Sciatic nerve (tissue), 2 donors: ENCODE results near the gene THAP11. TPM values are rescaled to one million over a fixed set of nuclear protein-coding genes. Genes with fewer than 3 reads are reported as not detected.
"Not testable (repeated sequence)": the region's sequence is repeated elsewhere in the genome, so short reads cannot be mapped to it uniquely, and the experiment has no call there.

Experiments
- ATAC-seq: fragments of 200-7000 bp; cut with Tn5 transposase; one replicate; pipeline ENCODE4 v1.9.1; 2020; ENCODE audit warnings: mild to moderate bottlenecking, moderate library complexity
- DNase-seq: peaks from one replicate; pipeline ENCODE4 v3.0.0-alpha.2; 2020; ENCODE audit warnings: low spot score
- intact Hi-C: fragments of 100-400 bp; cut with DNase I; formaldehyde crosslinking; loops from one replicate; pipeline ENCODE4 v1.14.2; 2022
- total RNA-seq: library from RNA; stranded (reverse); fragmentation: NEBNext Ultra II Directional; extraction: Animal tissue kit (Norgen Biotek cat#: 25700); gene quantifications from one replicate; pipeline ENCODE4 v1.2.1, GENCODE V29; 2021
- donor health status: DM: no; HTN: no; CAD: no.
- donor health status: DM: no; HTN: no; CAD: no.

The THAP11 gene
- total RNA-seq, 1 donor from 2014 or later = 22.7 TPM

DNA sequence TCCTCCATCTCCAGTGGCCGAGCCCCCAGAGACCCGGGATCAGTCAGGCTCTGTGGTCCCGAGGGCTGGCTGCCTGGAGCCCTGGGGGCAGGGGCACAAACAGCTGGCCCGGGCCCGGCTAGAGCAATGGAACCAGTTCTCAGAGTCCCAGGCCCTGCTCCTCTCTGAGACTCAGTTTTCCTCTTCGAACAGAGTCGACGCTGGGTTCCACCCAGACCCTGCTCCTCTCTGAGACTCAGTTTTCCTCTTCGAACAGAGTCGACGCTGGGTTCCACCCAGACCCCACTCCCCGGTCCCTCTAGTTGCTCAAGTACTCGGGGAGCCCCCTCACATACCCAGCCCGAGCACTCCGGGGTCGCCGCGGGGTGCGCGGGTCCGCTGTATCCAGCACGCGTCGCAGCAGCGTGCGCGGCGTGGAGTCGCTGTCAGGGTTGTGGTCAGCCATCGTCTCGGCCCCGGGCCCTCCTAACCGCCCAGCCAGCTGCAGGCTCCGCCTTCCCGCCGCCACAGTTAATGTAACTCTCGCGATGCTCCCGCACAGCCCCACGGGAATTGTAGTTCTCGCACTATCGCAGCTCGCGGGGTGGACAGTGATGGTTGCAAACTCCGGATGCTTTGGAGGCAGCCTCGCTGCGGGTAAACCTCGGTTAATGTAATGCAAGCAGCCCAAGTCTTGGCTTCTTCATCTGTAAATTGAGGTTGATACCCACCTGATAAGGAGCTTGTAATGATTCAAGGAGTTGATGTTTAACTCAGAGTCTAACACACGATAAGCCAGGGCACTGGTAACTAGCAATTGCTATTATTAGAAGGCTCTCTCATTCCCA, 8.5 kb upstream of the THAP11 start:
- intact Hi-C loops = no loop called here

DNA sequence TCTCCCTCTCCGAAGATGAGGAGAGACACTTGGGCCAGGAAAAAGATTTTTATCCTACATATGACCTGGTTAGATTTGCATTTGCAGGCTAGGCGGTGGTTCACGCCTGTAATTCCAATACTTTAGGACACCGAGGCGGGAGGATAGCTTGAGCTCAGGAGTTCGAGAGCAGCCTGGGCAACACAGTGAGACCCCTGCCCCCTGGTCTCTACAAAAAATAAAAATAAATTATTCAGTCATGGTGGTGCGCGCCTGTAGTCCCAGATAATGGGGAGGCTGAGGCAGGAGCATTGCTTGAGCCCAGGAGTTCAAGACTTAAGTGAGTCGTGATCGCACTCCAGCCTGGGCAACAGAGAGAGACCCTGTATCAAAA, 7.9 kb upstream of the THAP11 start:
- ATAC-seq (no peak), DNase-seq (no peak)
- intact Hi-C loops = no loop called here

More for the DNA sequence above, 8.5 kb upstream of the THAP11 start:
- ATAC-seq (peak; percentile 99), DNase-seq (peak; percentile 98)

- DNase-seq, ATAC-seq, intact Hi-C loops: not testable (repeated sequence)
Measured at GRCh38 chr16:67837190-67837589, 4.9 kb upstream of the THAP11 start.

DNA sequence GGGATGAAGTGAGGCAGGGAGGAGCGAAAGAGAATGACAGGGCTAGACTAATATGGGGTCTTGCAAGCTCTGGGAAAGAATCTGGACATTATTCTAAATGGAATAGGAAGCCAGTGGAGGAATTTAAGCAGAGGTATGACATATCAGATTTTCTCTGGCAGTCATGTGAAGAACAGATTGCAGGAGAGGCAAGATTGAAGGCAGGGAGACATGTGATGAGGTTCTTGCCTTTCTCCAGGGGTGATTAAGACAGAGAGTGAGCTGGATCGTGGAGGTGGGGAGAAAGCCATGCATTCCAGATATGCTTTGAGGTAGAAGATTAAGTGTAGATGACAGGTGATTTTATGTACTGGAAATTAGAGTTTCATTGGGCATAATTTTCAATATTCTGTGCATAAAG, 4.3 kb upstream of the THAP11 start:
- no peak for DNase-seq
- intact Hi-C loops = no loop called here

DNA sequence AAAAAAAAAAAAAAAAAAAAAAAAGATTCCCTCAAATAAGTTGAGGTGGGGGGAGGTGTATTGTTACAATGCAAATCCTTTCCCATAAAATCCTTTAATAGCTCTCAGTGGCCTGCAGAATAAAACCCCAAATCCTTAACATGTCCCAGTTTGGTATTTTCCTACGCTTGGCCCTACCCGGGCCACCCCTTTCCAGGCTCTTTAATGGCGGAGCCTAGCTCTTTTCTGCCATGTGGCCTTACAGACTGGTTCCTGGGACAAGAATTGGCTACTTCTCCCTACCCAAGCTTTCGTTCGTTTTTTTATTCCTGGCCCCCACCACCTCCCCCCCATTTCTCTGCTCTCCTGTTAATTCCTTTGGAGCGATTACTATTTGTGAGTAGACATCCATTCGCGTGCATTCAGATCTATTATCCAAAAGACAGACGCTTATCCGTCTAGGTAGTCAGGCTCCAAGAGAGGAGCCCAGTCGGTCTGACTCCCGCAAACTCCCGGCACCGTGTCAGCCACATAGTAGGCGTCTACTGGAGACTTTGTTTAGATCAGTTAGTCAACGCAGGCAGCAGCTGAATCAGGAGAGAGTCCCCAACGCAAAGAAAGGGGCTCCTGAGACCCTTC, 813 bp upstream of the THAP11 start:
- intact Hi-C loops = no loop called here
- DNase-seq (no peak), ATAC-seq (peak; percentile 0)

More for the DNA sequence above, 4.3 kb upstream of the THAP11 start:
- ATAC-seq = no peak

GRCh38 chr16:67842509-67843342, 606 bp downstream of the THAP11 start:
- intact Hi-C loops = no loop called here
- peak; percentile 75 for DNase-seq
- no peak for ATAC-seq

- no peak for ATAC-seq
- DNase-seq = no peak
- intact Hi-C loops = no loop called here
Measured at GRCh38 chr16:67843343-67843765, 1.2 kb downstream of the THAP11 start.

- intact Hi-C loops = no loop called here
- no peak for DNase-seq
- no peak for ATAC-seq
Measured at GRCh38 chr16:67844497-67844896, 2.4 kb downstream of the THAP11 start.

GRCh38 chr16:67845291-67846062, 3.4 kb downstream of the THAP11 start:
- DNase-seq (no peak), ATAC-seq (no peak)
- intact Hi-C loops = no loop called here

- DNase-seq (no peak), ATAC-seq (no peak)
- intact Hi-C loops = no loop called here
Measured at GRCh38 chr16:67846063-67846319, 3.9 kb downstream of the THAP11 start.

- DNase-seq = peak; percentile 97
- ATAC-seq = peak; percentile 91
- intact Hi-C loops = no loop called here
Measured at GRCh38 chr16:67846320-67847063, 4.4 kb downstream of the THAP11 start, which contains the start of gene NUTF2. TSS of gene NUTF2 (plus strand) at chr16:67846933. CDS start at chr16:67865131, 18,198 bp downstream.

DNA sequence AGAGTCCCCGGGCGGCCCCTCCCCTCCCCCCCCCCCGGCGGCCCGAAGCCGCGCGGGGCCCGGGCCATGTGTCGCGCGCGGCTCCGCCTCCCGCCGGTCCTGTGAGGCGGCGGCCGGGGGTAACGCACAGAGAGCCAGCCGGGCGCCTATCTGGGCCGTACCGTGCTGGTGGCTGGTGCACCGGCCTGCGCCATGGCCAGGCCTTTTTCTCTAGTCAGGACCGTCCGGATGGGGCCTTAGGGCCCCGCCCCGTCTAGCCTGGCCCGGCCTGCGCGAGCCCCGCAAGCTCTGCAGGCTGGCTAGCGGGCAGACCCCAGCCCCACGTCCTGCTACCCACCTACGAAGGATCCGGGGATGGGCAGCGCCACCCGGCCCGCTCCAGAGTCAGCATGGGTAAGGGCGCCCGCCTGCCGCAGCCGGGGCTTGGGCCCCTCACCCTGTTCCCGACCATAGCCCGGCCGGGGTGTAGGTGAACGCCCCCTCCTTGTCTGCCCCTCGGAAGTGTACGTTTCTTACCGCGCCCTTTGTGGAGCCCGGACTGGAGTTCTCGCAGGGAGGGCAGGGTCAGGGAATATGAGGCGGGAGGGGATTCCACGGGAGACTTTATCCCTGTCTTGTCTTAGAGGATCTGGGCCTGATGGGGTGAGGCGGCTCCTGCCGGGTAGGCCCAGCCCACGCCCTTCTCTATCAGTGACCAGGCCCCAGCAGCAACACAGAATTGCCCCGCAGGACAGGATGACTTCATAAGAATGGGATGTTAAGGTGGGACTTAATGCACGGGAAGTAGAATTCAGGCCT, 5.1 kb downstream of the THAP11 start, which contains the start of gene CENPT:
TSS of gene CENPT (minus strand) at position 630 of the 798 bp plus-strand sequence. CDS start 13,834 bp downstream, outside the sequence.
- peak; percentile 18 for ATAC-seq
- peak; percentile 73 for DNase-seq
- intact Hi-C loops = no loop called here

- DNase-seq (no peak), ATAC-seq (no peak)
- intact Hi-C loops = no loop called here
Measured at GRCh38 chr16:67848118-67848517, 6.0 kb downstream of the THAP11 start.

DNA sequence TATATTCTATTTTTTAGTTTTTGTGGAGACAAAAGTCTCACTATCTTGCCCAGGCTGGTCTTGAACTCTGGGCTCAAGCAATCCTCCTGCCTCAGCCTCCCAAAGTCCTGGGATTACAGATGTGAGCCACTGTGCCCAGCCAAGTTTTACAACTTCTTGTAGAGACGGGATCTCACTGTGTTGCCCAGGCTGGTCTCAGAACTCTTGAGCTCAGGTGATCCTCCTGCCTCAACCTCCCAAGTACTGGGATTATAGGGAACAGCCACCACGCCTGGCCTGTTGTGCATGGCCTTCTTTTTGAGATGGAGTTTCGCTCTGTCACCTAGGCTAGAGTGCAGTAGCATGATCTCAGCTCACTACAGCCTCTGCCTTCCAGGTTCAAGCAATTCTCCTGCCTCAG, 11.6 kb downstream of the THAP11 start:
- ATAC-seq = no peak
- intact Hi-C loops = no loop called here
- no peak for DNase-seq

DNA sequence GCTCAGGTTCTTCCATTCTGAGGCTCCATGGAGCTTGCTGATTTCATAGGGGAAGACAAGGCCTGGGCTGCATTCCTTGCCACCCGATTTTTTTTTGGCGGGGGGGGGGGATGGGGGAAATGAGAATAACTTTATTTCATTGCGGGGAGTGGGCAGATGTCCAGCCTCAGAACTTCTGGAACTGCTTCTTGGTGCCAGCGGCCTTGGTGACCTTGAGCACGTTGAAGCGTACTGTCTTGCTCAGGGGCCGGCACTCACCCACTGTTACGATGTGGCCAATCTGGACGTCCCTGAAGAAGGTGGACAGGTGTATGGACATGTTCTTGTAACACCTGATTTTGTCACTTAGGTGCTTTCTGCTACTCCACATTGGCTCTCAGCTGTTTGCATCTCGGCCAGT, 13.7 kb downstream of the THAP11 start:
- DNase-seq = no peak

DNA sequence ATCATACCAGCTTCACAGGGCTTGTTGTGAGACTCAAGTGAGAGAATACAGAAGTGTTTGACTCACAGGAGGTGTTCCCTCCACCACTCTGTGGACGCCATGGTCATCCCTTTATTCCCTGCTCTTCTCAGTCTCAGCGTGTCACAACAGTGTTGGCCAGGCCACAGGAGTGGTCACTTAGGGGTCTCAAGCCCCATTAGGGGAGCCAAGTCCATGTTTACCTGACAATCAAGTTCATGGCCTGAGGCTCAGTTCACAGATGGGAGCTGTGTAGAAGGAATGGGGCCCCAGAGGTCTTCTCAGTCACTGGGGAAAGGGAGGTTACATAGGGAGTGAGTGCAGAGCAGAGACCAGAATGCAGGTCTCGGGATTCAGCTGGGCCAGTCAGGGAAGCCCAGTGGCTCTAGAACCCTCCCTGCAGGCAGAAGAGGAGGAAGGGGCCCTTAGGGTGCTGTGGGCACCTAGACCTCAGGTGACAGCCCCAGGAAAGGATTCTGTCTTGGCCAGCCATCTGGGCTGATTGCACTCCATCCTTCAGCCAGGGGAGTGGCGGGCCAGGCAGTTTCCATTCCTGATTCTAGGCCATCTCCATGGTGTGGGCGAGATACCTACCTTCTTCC, 14.9 kb downstream of the THAP11 start:
- intact Hi-C loops = no loop called here
- no peak for DNase-seq
- peak; percentile 5 for ATAC-seq

More for the DNA sequence above, 13.7 kb downstream of the THAP11 start:
- intact Hi-C loops = no loop called here
- no peak for ATAC-seq
